ENCODE data around the gene INKA1. TPM values are rescaled to one million over a fixed set of nuclear protein-coding genes. Genes with fewer than 3 reads are reported as not detected.

The INKA1 gene
- total RNA-seq, 1 donor, result 5.8 TPM

DNA sequence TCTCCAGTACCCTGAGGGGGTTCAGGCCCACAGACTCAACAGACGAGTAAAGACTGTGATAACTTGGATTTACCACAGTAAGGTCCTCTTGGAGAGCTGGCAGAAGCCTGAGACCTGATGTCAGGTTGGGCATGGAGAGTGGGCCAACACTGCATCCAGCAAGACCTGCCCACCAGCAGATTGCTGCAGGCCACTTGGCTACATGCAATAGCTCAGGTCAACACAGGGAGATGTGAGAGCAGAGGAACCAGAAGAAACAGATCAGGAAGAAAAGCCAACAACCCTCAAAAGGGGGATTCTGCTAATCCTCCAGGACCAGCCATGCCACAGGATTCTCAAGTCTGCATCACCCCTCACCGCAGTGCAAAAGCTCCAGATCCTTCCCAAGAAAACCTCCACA lies 15.0 kb upstream of the INKA1 start:
- Histone ChIP-seq H3K4me3 (ENCODE audit: insufficient read depth, low read length) (no peak overlapping the region), H3K4me2 (ENCODE audit: insufficient read depth, low read length) (no peak overlapping the region), H3K27ac (ENCODE audit: low read depth, low read length) (no peak overlapping the region), H3K4me1 (ENCODE audit: insufficient read depth, low read length) (peaks cover 15% of the 10 kb centered on the region), H3K9me3 (ENCODE audit: low read depth, low read length) (no peaks in the 10 kb centered on the region), H4K20me1 (ENCODE audit: insufficient read depth, low read length) (peaks cover 11% of the 10 kb centered on the region), H2AFZ (ENCODE audit: low read length) (no peak overlapping the region), H3K79me2 (ENCODE audit: insufficient read depth, low read length) (peaks cover 33% of the 10 kb centered on the region), H3K36me3 (ENCODE audit: insufficient read depth, low read length) (peaks cover 7% of the 10 kb centered on the region), H3K27me3 (ENCODE audit: insufficient read depth, low read length) (peaks cover 5% of the 10 kb centered on the region)
- TF ChIP-seq CTCF (IDR thresholded peaks at IDR 0.05; ENCODE audit: extremely low read depth, low read depth, low read length), result no peak
- DNase-seq (ENCODE audit: insufficient read length, low spot score, missing footprints), result no peak

DNA sequence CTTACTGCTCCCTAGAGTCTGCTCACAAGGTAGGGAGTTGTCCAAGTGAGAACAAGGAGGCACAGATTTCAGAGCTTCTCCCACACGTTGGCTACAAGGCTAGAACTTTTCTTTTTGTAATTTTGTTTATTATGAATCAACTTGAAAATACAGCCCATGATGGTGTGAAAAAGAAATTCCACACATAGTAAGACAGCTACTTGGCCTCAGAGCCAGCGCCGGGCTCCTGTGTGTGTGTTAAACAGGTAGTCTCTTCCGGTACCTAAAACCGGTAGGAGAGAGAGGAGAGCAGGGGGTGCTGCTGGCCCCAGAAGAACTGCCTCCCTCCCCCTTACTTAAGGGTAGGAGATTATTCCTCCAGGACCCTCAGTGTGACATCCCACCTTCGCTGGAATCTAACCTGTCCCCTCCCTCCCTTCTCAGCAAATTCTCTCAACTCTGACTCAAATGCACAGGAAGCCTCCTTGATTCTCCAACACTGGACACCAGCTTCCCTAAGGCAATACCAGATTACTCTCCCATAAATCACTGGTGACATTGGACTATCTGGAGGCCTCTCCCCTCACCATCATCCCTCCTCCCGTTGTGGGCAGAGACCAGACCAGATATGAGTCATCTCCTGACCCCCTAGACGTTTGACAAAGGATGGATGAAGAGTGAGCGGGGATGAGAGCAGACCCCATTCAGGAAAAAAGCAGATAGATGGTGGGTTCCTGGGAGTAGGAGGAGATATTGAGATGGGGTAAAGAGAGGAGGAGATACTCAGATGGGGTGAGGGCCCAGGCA lies 12.2 kb upstream of the INKA1 start:
- peaks cover 5% of the 10 kb centered on the region for H3K27me3 ChIP-seq (ENCODE audit: insufficient read depth, low read length)
- peaks cover 6% of the 10 kb centered on the region for H3K4me1 ChIP-seq (ENCODE audit: insufficient read depth, low read length)
- no peaks in the 10 kb centered on the region for H3K9me3 ChIP-seq (ENCODE audit: low read depth, low read length)
- no peaks in the 10 kb centered on the region for H3K36me3 ChIP-seq (ENCODE audit: insufficient read depth, low read length)
- no peak overlapping the region for H3K4me2 ChIP-seq (ENCODE audit: insufficient read depth, low read length)
- no peak overlapping the region for H2AFZ ChIP-seq (ENCODE audit: low read length)
- H3K4me3 ChIP-seq (ENCODE audit: insufficient read depth, low read length), result no peak overlapping the region
- no peak for TF ChIP-seq CTCF (IDR thresholded peaks at IDR 0.05; ENCODE audit: extremely low read depth, low read depth, low read length)
- DNase-seq (ENCODE audit: insufficient read length, low spot score, missing footprints), result peak; percentile 63
- H4K20me1 ChIP-seq (ENCODE audit: insufficient read depth, low read length), result peaks cover under 1% of the 10 kb centered on the region
- H3K79me2 ChIP-seq (ENCODE audit: insufficient read depth, low read length), result peaks cover 5% of the 10 kb centered on the region
- no peak overlapping the region for H3K27ac ChIP-seq (ENCODE audit: low read depth, low read length)

- Histone ChIP-seq H3K4me2 (ENCODE audit: insufficient read depth, low read length) (no peak overlapping the region), H3K9me3 (ENCODE audit: low read depth, low read length) (no peaks in the 10 kb centered on the region), H4K20me1 (ENCODE audit: insufficient read depth, low read length) (no peaks in the 10 kb centered on the region), H3K4me1 (ENCODE audit: insufficient read depth, low read length) (peaks cover 6% of the 10 kb centered on the region), H3K27me3 (ENCODE audit: insufficient read depth, low read length) (peaks cover 5% of the 10 kb centered on the region), H3K36me3 (ENCODE audit: insufficient read depth, low read length) (no peaks in the 10 kb centered on the region), H2AFZ (ENCODE audit: low read length) (no peak overlapping the region), H3K4me3 (ENCODE audit: insufficient read depth, low read length) (no peak overlapping the region), H3K79me2 (ENCODE audit: insufficient read depth, low read length) (no peaks in the 10 kb centered on the region), H3K27ac (ENCODE audit: low read depth, low read length) (no peak overlapping the region)
- DNase-seq (ENCODE audit: insufficient read length, low spot score, missing footprints), result peak; percentile 74
- no peak for TF ChIP-seq CTCF (IDR thresholded peaks at IDR 0.05; ENCODE audit: extremely low read depth, low read depth, low read length)
These were observed 11.5 kb upstream of the INKA1 start for GRCh38 chr3:49791571-49791970.

DNA sequence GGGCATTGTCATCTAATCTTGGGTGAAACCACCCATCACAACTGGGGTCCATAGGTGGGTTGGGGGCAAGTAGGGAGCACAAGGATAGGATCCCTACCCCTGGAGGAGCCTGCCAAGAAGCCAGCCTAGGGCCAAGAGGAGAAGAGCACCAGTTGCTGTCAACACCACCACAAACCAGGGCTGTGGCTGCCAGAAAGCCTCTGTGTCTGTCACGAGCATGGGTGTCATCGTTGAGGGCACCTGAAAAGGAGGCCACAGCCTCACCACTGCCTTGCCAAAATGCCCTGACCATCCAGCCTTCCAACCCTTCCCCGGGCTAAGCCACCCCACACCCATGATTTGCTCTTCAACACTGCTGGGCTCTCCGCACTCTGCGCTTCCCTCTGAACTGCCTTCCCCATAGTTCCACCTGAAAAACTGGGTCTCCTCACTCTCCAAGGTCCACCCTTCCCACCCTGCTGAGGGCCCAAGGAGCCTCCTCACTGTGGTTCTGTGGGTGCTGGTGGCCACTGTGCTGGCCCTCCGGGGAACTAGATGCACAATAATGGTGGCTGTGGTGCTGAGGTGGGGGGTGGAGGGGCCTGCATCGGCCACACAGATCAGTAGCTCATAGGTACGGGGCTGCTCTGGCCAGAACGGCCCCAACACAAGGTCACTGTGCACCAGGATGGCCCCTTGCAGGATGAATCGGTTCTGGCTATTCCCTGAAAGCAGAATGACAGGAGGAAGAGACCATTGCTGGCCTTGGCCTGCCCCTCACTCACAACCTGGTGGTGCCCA lies 10.5 kb upstream of the INKA1 start:
- Histone ChIP-seq H3K27ac (ENCODE audit: low read depth, low read length) (no peak overlapping the region), H3K27me3 (ENCODE audit: insufficient read depth, low read length) (peaks cover 5% of the 10 kb centered on the region), H3K4me3 (ENCODE audit: insufficient read depth, low read length) (no peak overlapping the region), H3K4me2 (ENCODE audit: insufficient read depth, low read length) (no peak overlapping the region), H4K20me1 (ENCODE audit: insufficient read depth, low read length) (no peaks in the 10 kb centered on the region), H2AFZ (ENCODE audit: low read length) (no peak overlapping the region), H3K79me2 (ENCODE audit: insufficient read depth, low read length) (no peaks in the 10 kb centered on the region), H3K9me3 (ENCODE audit: low read depth, low read length) (no peaks in the 10 kb centered on the region), H3K36me3 (ENCODE audit: insufficient read depth, low read length) (no peaks in the 10 kb centered on the region), H3K4me1 (ENCODE audit: insufficient read depth, low read length) (no peaks in the 10 kb centered on the region)
- TF ChIP-seq CTCF (IDR thresholded peaks at IDR 0.05; ENCODE audit: extremely low read depth, low read depth, low read length), result no peak
- peak; percentile 76 for DNase-seq (ENCODE audit: insufficient read length, low spot score, missing footprints)
